Stimulated activated CD4-positive, alpha-beta T cell treated with anti-CD3 and anti-CD28 coated beads, Interleukin-12 subunit alpha, Interleukin-12 subunit beta, amount 100 ng/mL, for 4 hours (primary cell): ENCODE data around the gene SLC6A8.
"Not testable (repeated sequence)": the region's sequence is repeated elsewhere in the genome, so short reads cannot be mapped to it uniquely, and the experiment has no call there.

ENCODE experiments used
- DNase-seq: peaks from one replicate; pipeline ENCODE4 v3.0.0-alpha.2; 2020

The SLC6A8 gene

GRCh38 chrX:153709726-153710674, 22.3 kb downstream of the SLC6A8 start:
- DNase-seq = no peak

- no peak for DNase-seq
Observed at GRCh38 chrX:153714256-153714655, 26.5 kb downstream of the SLC6A8 start.

- no peak for DNase-seq
Observed at GRCh38 chrX:153717445-153717844, 29.7 kb downstream of the SLC6A8 start.

GRCh38 chrX:153719238-153719637, 31.5 kb downstream of the SLC6A8 start:
- DNase-seq = no peak

GRCh38 chrX:153719701-153720100, 32.0 kb downstream of the SLC6A8 start:
- DNase-seq = no peak

GRCh38 chrX:153722704-153723350, 35.1 kb downstream of the SLC6A8 start:
- no peak for DNase-seq

GRCh38 chrX:153723351-153724251, 35.9 kb downstream of the SLC6A8 start:
- peak; percentile 67 for DNase-seq

- peak; percentile 84 for DNase-seq
Observed at GRCh38 chrX:153724252-153725038, 36.7 kb downstream of the SLC6A8 start, which contains the start of the genes ABCD1 and BCAP31. ABCD1 (plus strand) TSS chrX:153724856; CDS start chrX:153725267, 411 bp downstream. BCAP31 (minus strand) TSS chrX:153724387; CDS start chrX:153723244, 1,143 bp downstream.

- DNase-seq = no peak
Observed at GRCh38 chrX:153725039-153725831, 37.5 kb downstream of the SLC6A8 start.

- no peak for DNase-seq
Observed at GRCh38 chrX:153725832-153726285, 38.1 kb downstream of the SLC6A8 start.

GRCh38 chrX:153726286-153727122, 38.8 kb downstream of the SLC6A8 start:
- DNase-seq = no peak

- DNase-seq = no peak
Observed at GRCh38 chrX:153727123-153727931, 39.6 kb downstream of the SLC6A8 start.

GRCh38 chrX:153728095-153728494, 40.4 kb downstream of the SLC6A8 start:
- no peak for DNase-seq

- no peak for DNase-seq
Observed at GRCh38 chrX:153728951-153729631, 41.4 kb downstream of the SLC6A8 start.

GRCh38 chrX:153730115-153730514, 42.4 kb downstream of the SLC6A8 start:
- not testable (repeated sequence) for DNase-seq

GRCh38 chrX:153731117-153731844, 43.6 kb downstream of the SLC6A8 start:
- no peak for DNase-seq

GRCh38 chrX:153731845-153732215, 44.1 kb downstream of the SLC6A8 start:
- no peak for DNase-seq

GRCh38 chrX:153732401-153732800, 44.7 kb downstream of the SLC6A8 start:
- DNase-seq = no peak
